GM12865 (cell line): ENCODE data around the gene SETD9.
A peak's percentile ranks its signal among the peaks of the same experiment; 100 is the strongest.

Experiments
- DNase-seq: peaks from one replicate; pipeline ENCODE4 v3.0.0; 2010; ENCODE audit warnings: low read depth
- H3K4me3 ChIP-seq: 2 replicates; pipeline ENCODE4 v1.5.1; 2011; ENCODE audit warnings: mild to moderate bottlenecking, low read depth, low read length, control low read depth
- TF ChIP-seq, protein P1 (sequence below): IDR thresholded peaks from 2 replicates; pipeline ENCODE4 v1.5.1; 2011; ENCODE audit warnings: low read length, control low read depth, low read depth, inconsistent platforms; ENCODE audit not compliant: insufficient read depth; ENCODE audit errors: missing control alignments

The SETD9 gene

DNA sequence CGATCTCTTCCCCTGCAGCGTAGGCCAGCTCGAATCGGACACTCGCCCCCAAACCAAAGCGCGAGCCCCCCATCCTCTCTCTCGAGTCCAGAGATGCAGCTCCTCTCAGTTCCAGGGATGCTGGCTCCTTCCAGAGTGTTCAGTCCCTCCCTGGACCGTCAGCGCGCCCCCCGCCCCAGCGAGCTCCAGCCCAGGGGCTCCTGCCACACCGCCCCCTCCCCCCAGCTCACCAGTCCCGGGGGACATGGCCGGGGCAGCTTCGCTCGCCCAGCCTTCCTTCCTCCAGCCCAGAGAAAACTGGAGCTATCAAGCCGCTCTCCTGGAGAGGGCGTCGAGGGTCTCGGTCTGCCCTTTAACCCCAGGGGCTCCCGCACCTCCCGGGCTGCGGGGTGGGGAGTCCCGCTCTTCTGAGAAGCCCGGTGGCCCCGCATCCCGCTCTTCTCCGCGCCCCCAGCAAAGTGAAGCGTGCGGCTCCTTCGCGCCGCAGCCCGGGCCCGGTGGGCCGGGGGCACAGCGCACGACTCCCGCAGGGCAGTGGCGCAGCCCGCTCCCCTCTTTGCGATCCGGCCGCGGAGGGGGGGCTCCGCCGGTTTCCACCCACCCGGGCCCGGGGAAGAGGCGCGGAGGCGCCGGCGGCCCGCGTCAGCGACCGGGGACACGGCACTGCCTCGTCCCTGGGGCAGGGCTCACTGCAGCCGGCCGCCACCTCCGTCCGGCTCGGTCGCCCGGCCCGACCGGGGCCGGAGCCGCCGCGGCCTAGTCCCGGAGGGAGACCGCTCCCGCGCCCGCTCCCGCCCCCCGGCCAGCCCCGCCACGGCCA, 41.9 kb downstream of the SETD9 start:
- DNase-seq = peak; percentile 36
- peak overlapping the region; percentile 97 for H3K4me3 ChIP-seq
- TF ChIP-seq, protein P1, sequence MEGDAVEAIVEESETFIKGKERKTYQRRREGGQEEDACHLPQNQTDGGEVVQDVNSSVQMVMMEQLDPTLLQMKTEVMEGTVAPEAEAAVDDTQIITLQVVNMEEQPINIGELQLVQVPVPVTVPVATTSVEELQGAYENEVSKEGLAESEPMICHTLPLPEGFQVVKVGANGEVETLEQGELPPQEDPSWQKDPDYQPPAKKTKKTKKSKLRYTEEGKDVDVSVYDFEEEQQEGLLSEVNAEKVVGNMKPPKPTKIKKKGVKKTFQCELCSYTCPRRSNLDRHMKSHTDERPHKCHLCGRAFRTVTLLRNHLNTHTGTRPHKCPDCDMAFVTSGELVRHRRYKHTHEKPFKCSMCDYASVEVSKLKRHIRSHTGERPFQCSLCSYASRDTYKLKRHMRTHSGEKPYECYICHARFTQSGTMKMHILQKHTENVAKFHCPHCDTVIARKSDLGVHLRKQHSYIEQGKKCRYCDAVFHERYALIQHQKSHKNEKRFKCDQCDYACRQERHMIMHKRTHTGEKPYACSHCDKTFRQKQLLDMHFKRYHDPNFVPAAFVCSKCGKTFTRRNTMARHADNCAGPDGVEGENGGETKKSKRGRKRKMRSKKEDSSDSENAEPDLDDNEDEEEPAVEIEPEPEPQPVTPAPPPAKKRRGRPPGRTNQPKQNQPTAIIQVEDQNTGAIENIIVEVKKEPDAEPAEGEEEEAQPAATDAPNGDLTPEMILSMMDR = no peak

DNA sequence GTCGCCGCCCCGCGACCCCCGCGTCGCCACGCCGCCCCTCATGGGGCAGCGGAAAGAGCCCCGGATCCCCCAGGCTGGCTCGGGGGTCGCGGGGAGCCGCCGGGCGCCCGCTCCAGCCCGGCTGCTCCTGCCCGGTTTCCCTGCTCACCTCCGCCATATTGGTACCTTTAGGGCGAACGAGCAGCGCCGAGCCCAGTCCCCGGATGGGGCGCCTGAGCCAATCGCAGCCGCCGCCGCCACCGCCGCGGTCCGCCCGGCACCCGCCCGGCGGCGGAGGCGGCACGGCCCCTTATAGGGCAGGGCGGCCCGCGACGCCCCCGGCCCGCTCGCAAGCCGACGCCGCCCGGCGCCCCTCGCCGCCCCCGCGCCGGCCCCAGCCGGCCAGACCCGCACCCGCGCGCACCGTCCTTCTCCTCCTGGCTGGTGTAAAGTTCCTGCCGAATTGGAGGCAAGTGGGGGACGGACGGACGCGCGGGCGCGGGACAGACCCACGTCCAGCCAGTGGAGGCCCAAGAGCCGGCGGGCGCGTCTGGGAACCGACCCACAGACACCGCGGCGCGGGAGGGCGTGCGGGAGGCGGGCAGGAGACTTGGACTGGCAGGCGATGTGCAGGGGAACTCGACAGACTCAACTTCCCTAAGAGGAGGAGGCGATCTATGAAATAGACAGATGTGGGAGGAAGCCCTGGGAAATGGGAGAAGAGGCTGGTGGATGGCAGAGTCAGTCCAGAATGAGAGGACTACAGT, 42.7 kb downstream of the SETD9 start, which contains the start of gene MIER3:
MIER3 (minus strand) TSS at position 178 of the 746 bp plus-strand sequence; CDS start at position 157, 21 bp downstream.
- DNase-seq = peak; percentile 84
- TF ChIP-seq, protein P1 = no peak
- H3K4me3 ChIP-seq = peak within 1 kb of the TSS; percentile 97

DNA sequence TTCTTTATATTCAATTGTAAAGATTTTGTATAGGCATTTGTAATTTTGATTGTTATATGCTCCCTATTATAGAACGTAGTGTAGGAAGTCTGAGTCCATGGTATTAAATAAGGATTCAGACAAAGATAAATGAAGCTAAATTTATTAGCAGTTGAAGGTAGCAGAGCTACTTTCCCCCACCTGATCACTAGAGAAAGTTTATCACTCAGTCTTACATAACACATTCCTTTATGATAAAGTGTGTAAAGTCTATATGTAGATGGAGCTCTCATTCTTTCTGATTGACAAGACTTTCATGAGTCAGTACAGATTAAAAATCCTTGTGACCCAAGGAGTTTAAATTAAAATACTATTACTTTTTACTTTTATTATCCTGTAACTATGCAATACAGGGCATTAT, 44.9 kb downstream of the SETD9 start:
- TF ChIP-seq, protein P1 = no peak
- no peak overlapping the region for H3K4me3 ChIP-seq
- no peak for DNase-seq

GRCh38 chr5:56958595-56958994, 49.2 kb downstream of the SETD9 start:
- TF ChIP-seq, protein P1 = no peak
- DNase-seq = no peak
- no peak overlapping the region for H3K4me3 ChIP-seq

- TF ChIP-seq, protein P1 = no peak
- no peak for DNase-seq
These were observed 49.9 kb downstream of the SETD9 start for GRCh38 chr5:56959326-56959725.

DNA sequence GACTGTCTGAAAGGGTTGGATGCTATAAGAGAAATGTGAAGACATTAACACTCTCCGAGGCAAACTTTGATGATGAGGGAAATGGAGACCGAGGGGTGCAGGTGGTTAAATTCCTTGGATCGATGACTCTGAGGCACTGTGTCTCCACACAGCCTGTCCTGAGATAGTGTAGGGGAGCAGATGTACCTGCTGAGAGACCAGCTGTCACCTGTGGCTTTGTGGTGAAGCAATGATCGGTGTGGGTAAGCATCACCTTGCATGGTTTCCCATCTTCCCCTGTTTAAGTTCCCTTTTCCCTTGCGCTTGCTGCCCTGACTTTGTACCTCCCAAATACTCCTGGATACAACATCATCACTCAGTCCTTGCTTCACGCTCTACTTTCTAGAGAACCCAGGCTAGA, 52.4 kb downstream of the SETD9 start:
- DNase-seq = no peak
- H3K4me3 ChIP-seq = no peak overlapping the region
- TF ChIP-seq, protein P1 = no peak

More at GRCh38 chr5:56959326-56959725, 49.9 kb downstream of the SETD9 start:
- H3K4me3 ChIP-seq = no peak overlapping the region
